HepG2 (cell line): ENCODE data around the gene HNRNPUL1. TPM values are rescaled to one million over a fixed set of nuclear protein-coding genes. Genes with fewer than 3 reads are reported as not detected.
A peak's percentile ranks its signal among the peaks of the same experiment; 100 is the strongest.
"Not testable (repeated sequence)": the region's sequence is repeated elsewhere in the genome, so short reads cannot be mapped to it uniquely, and the experiment has no call there.

Source experiments
- ATAC-seq: fragments of 200-7000 bp; cut with Tn5 transposase; 3 replicates; pipeline ENCODE4 v1.9.1; 2020; ENCODE audit warnings: mild to moderate bottlenecking, moderate library complexity
- BruUV-seq: library from RNA; stranded (reverse); fragments of 400-500 nt; replicated peaks from 2 replicates; lab custom pipeline; 2021; lab: Mats Ljungman, UMichigan
- CTCF ChIA-PET: fragments of 300-600 bp; formaldehyde crosslinking; extraction: SDS; loops from one replicate; lab custom pipeline; 2021; ENCODE audit warnings: low total read pairs, inconsistent platforms, low intra/inter-chr PET ratio; lab: Yijun Ruan, JAX
- POLR2A ChIA-PET: fragments of 350-600 bp; sonication (Branson Sonifier 250); formaldehyde crosslinking; loops from one replicate; lab custom pipeline; 2020; ENCODE audit warnings: antibody characterized with exemption, inconsistent platforms; lab: Yijun Ruan, JAX
- DNase-seq: peaks from one replicate; pipeline ENCODE4 v3.0.0-alpha.2; 2015; ENCODE audit warnings: low spot score
- FAIRE-seq: peaks from 3 replicates; lab custom pipeline; 2011; peaks lifted over from hg19 to GRCh38; lab: Jason Lieb, UNC
- H2AFZ ChIP-seq: one replicate; pipeline ENCODE4 v1.6.1; 2011; ENCODE audit warnings: low read length, inconsistent platforms
- H3K27ac ChIP-seq: fragments of 300-600 bp; 3 replicates; pipeline ENCODE4 v1.8.0; 2011; ENCODE audit warnings: mixed run types, mild to moderate bottlenecking, mixed read lengths, low read length, inconsistent platforms; ENCODE audit not compliant: insufficient read depth; ENCODE audit errors: extremely low read length
- H3K27me3 ChIP-seq, 2 experiments: fragments of 200-600 bp in 1 of 2; 2 replicates in 1 of 2; 3 replicates in 1 of 2; pipeline versions ENCODE4 v1.6.0 to v1.8.0; 2011; ENCODE audit warnings: low read length in 2 of 2, mild to moderate bottlenecking in 2 of 2, moderate library complexity in 2 of 2, inconsistent platforms in 1 of 2; ENCODE audit not compliant: insufficient read depth in 2 of 2, control insufficient read depth in 1 of 2
- H3K36me3 ChIP-seq, 2 experiments: fragments of 200-600 bp in 1 of 2; replicated peaks in 1 of 2; 2 replicates in 1 of 2; 3 replicates in 1 of 2; pipeline versions ENCODE4 v1.5.1 to v1.8.0; 2011; ENCODE audit warnings: low read length in 2 of 2, inconsistent platforms in 1 of 2; ENCODE audit not compliant: insufficient read depth in 2 of 2, control insufficient read depth in 1 of 2
- H3K4me1 ChIP-seq: 2 replicates; pipeline ENCODE4 v1.5.1; 2012; ENCODE audit warnings: low read length, inconsistent platforms; ENCODE audit not compliant: insufficient read depth
- H3K4me2 ChIP-seq: 2 replicates; pipeline ENCODE4 v1.6.0; 2011; ENCODE audit warnings: low read depth, low read length, inconsistent platforms
- H3K4me3 ChIP-seq, 3 experiments: fragments of 200-600 bp in 1 of 3; sonication (generic), shearing (Covaris generic) in 1 of 3; replicated peaks in 1 of 3; 2 replicates each; pipeline ENCODE4 v1.5.1; 2011 to 2016; ENCODE audit warnings: low read length in 3 of 3, inconsistent platforms in 2 of 3, low read depth in 2 of 3, mild to moderate bottlenecking in 2 of 3, control low read depth in 1 of 3, mixed read lengths in 1 of 3; ENCODE audit not compliant: insufficient read depth in 1 of 3
- H3K79me2 ChIP-seq: one replicate; pipeline ENCODE4 v1.6.1; 2011; ENCODE audit warnings: low read length, inconsistent platforms; ENCODE audit not compliant: insufficient read depth
- H3K9ac ChIP-seq: 2 replicates; pipeline ENCODE4 v1.6.0; 2011; ENCODE audit warnings: mild to moderate bottlenecking, low read depth, low read length, inconsistent platforms; ENCODE audit not compliant: insufficient read depth
- H3K9me3 ChIP-seq: 2 replicates; pipeline ENCODE4 v1.5.1; 2012; ENCODE audit warnings: mild to moderate bottlenecking, low read length
- H4K20me1 ChIP-seq: 2 replicates; pipeline ENCODE4 v1.6.0; 2011; ENCODE audit warnings: inconsistent platforms, mild to moderate bottlenecking, low read length, moderate library complexity; ENCODE audit not compliant: insufficient read depth
- FOSL2 ChIP-seq: sonication (generic); formaldehyde crosslinking; IDR thresholded peaks from 2 replicates; pipeline ENCODE4 v1.4.0; 2020; ENCODE audit warnings: missing genetic modification reagents
- ZBTB33 ChIP-seq: sonication (generic); formaldehyde crosslinking; IDR thresholded peaks from 2 replicates; pipeline ENCODE4 v1.4.0; 2020; ENCODE audit warnings: missing genetic modification reagents
- ZNF770 ChIP-seq: sonication (generic); formaldehyde crosslinking; IDR thresholded peaks from 2 replicates; pipeline ENCODE4 v1.5.0; 2020; ENCODE audit warnings: mild to moderate bottlenecking, missing genetic modification reagents
- WGBS: methylation state at CpG from one replicate; pipeline ENCODE4 v1.1.6; 2017; ENCODE audit warnings: low lambda C conversion rate; 5-methylcytosine and 5-hydroxymethylcytosine counted together
- in situ Hi-C: cut with HindIII; loops from 2 replicates; pipeline ENCODE4 v1.10.0; 2017; ENCODE audit warnings: low pct_unique_long_range_greater_than_20kb; ENCODE audit not compliant: extremely low pct_ligation_motif_present
- intact Hi-C: fragments of 100-400 bp; cut with micrococcal nuclease; formaldehyde crosslinking; loops from one replicate; pipeline ENCODE4 v1.10.0; 2022; ENCODE audit not compliant: unreplicated experiment
- polyA plus RNA-seq, 8 experiments: library from polyadenylated mRNA; depleted of rRNA in 3 of 8; stranded (reverse) in 7 of 8; unstranded in 1 of 8; fragments of >200 nt; fragmentation: Illumina TruSeq in 4 of 8; extraction: Trizol in 4 of 8; gene quantifications; 2 replicates each; pipeline versions ENCODE4 v1.2.1 to v1.2.3, GENCODE V29; 2011 to 2016; ENCODE audit warnings: low read depth in 4 of 8, missing spikeins in 1 of 8, mixed read lengths in 1 of 8; ENCODE audit not compliant: insufficient read depth in 1 of 8
- total RNA-seq, 5 experiments: library from RNA; depleted of rRNA; stranded (reverse); fragments of >200 nt; fragmentation: Illumina TruSeq; extraction: Trizol; gene quantifications; 2 replicates each; pipeline ENCODE4 v1.2.3, GENCODE V29; 2016; ENCODE audit warnings: low read depth in 1 of 5

The HNRNPUL1 gene
- total and polyA plus RNA-seq, 2 of the 13 experiments (the other 11 are each of a cell fraction or from before 2014, with no cell fraction given) = 30.9 to 81.7 TPM

- WGBS = 88% methylated on average over 5 of the region's 5 CpGs
- CTCF ChIA-PET, H3K9ac ChIP-seq, H3K79me2 ChIP-seq, H3K27me3 ChIP-seq, FAIRE-seq, H2AFZ ChIP-seq, H4K20me1 ChIP-seq, DNase-seq: not testable (repeated sequence)
- in situ Hi-C loops = loop anchor here (5.0 kb wide), 1 partner anchor 33 kb away; the partner anchor contains the start of gene HNRNPUL1
- POLR2A ChIA-PET = interaction anchor here (1.5 kb wide), 1 partner anchor 11 kb away, joined by 4 read pairs; the partner anchor contains the start of gene AXL
- peak; percentile 56; the same call in 1 of the 2 replicates for TF ChIP-seq ZBTB33 (CRISPR knock-in tag)
- peak; percentile 60 for TF ChIP-seq FOSL2 (CRISPR knock-in tag)
- peak; percentile 91 for TF ChIP-seq ZNF770
- TF ChIP-seq, all 625 proteins: peak for 3; not testable (repeated sequence) for 622
- H3K4me3 ChIP-seq, ATAC-seq, H3K27ac ChIP-seq, BruUV-seq, H3K36me3 ChIP-seq, H3K4me2 ChIP-seq, H3K9me3 ChIP-seq, intact Hi-C loops: not testable (repeated sequence)
- peaks cover 43% of the 10 kb centered on the region for H3K4me1 ChIP-seq
These were observed 34.8 kb upstream of the HNRNPUL1 start for GRCh38 chr19:41229338-41229737.
